A549 (cell line): ENCODE results near the gene SHQ1.

Experiments used
- CHD2 ChIP-seq: fragments of 150-350 bp; IDR thresholded peaks from 2 replicates; pipeline ENCODE4 v1.6.1; 2014; ENCODE audit warnings: low read length; ENCODE audit not compliant: partially characterized antibody
- EP300 ChIP-seq, 2 experiments: fragments of >200 bp; sonication (Bioruptor Twin); formaldehyde crosslinking; IDR thresholded peaks; 2 replicates in 1 of 2; 3 replicates in 1 of 2; pipeline ENCODE4 v1.6.1; 2016 to 2017
- ESRRA ChIP-seq: fragments of 150-350 bp; IDR thresholded peaks from 2 replicates; pipeline ENCODE4 v1.6.1; 2014; ENCODE audit warnings: mild to moderate bottlenecking, low read length, borderline replicate concordance
- FOSB ChIP-seq: fragments of 250-450 bp; sonication (Bioruptor Pico); IDR thresholded peaks from 2 replicates; pipeline ENCODE4 v1.5.0; 2020; ENCODE audit warnings: mild to moderate bottlenecking, moderate library complexity
- MAFK ChIP-seq: fragments of 450-650 bp; IDR thresholded peaks from 2 replicates; pipeline ENCODE4 v1.6.1; 2014; ENCODE audit not compliant: partially characterized antibody
- POLR2A ChIP-seq: IDR thresholded peaks from 2 replicates; pipeline ENCODE4 v1.6.1; 2012; ENCODE audit warnings: mild to moderate bottlenecking, low read length
- RFX5 ChIP-seq: fragments of 450-650 bp; IDR thresholded peaks from 2 replicates; pipeline ENCODE4 v1.7.1; 2014; ENCODE audit warnings: antibody characterized with exemption, mild to moderate bottlenecking, moderate library complexity
- RNF2 ChIP-seq: fragments of 200-600 bp; sonication (generic); IDR thresholded peaks from 2 replicates; pipeline ENCODE4 v1.6.1; 2016; ENCODE audit warnings: low read depth, mild to moderate bottlenecking, antibody characterized with exemption, moderate library complexity, borderline replicate concordance
- ZFP36 ChIP-seq: fragments of 450-650 bp; IDR thresholded peaks from 2 replicates; pipeline ENCODE4 v1.6.1; 2014; ENCODE audit warnings: borderline replicate concordance; ENCODE audit not compliant: partially characterized antibody
- TF ChIP-seq, protein P1 (sequence below): fragments of >200 bp; sonication (Bioruptor Twin); formaldehyde crosslinking; IDR thresholded peaks from 3 replicates; pipeline ENCODE4 v1.5.1; 2016
- TF ChIP-seq, protein P2 (sequence below): fragments of 150-350 bp; IDR thresholded peaks from 2 replicates; pipeline ENCODE4 v1.6.1; 2014; ENCODE audit warnings: low read depth, mild to moderate bottlenecking, low read length
- TF ChIP-seq, protein P3 (sequence below): IDR thresholded peaks from 2 replicates; pipeline ENCODE4 v1.6.1; 2012

DNA sequence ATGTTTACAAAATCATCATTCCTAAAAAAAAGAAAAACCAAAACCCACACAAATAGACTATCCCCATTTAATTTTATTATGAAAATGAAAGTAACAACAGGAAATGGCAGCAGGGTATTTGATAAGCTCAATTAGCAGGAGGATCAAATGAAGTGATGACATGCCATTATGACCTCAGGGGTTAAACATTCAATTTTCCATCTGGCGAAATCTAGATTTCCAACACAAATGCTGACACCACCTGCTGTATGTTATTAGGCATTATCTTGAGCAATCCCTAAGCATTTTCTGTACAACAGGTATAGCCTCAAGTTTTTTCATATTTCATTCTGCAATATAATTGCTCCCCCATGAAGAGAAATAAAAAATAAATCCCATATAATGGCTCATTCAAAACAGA lies 57.1 kb downstream of the SHQ1 start:
- TF ChIP-seq, protein P1, sequence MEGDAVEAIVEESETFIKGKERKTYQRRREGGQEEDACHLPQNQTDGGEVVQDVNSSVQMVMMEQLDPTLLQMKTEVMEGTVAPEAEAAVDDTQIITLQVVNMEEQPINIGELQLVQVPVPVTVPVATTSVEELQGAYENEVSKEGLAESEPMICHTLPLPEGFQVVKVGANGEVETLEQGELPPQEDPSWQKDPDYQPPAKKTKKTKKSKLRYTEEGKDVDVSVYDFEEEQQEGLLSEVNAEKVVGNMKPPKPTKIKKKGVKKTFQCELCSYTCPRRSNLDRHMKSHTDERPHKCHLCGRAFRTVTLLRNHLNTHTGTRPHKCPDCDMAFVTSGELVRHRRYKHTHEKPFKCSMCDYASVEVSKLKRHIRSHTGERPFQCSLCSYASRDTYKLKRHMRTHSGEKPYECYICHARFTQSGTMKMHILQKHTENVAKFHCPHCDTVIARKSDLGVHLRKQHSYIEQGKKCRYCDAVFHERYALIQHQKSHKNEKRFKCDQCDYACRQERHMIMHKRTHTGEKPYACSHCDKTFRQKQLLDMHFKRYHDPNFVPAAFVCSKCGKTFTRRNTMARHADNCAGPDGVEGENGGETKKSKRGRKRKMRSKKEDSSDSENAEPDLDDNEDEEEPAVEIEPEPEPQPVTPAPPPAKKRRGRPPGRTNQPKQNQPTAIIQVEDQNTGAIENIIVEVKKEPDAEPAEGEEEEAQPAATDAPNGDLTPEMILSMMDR: no peak
- TF ChIP-seq CHD2 (no peak), EP300 (IDR thresholded peaks at IDR 0.05) (no peak), MAFK (no peak), ESRRA (no peak), POLR2A (no peak), RNF2 (no peak), FOSB (CRISPR knock-in tag) (no peak), ZFP36 (no peak), RFX5 (no peak)
- TF ChIP-seq, protein P2, sequence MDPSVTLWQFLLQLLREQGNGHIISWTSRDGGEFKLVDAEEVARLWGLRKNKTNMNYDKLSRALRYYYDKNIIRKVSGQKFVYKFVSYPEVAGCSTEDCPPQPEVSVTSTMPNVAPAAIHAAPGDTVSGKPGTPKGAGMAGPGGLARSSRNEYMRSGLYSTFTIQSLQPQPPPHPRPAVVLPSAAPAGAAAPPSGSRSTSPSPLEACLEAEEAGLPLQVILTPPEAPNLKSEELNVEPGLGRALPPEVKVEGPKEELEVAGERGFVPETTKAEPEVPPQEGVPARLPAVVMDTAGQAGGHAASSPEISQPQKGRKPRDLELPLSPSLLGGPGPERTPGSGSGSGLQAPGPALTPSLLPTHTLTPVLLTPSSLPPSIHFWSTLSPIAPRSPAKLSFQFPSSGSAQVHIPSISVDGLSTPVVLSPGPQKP: no peak
- TF ChIP-seq, protein P3, sequence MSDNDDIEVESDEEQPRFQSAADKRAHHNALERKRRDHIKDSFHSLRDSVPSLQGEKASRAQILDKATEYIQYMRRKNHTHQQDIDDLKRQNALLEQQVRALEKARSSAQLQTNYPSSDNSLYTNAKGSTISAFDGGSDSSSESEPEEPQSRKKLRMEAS: no peak
